OCI-LY1 (cell line): ENCODE measurements around the gene GABRG3.

ENCODE experiments used
- H2AFZ ChIP-seq: fragments of 200-600 bp; sonication (generic), shearing (Covaris generic); 2 replicates; pipeline ENCODE4 v1.6.0; 2014; ENCODE audit warnings: antibody characterized with exemption, mild to moderate bottlenecking, low read length
- H3F3A ChIP-seq: fragments of 200-600 bp; sonication (generic), shearing (Covaris generic); 2 replicates; pipeline ENCODE4 v1.6.0; 2014; ENCODE audit warnings: mild to moderate bottlenecking, antibody characterized with exemption, low read length, moderate library complexity; ENCODE audit not compliant: insufficient read depth
- H3K27ac ChIP-seq: fragments of 200-600 bp; sonication (generic); 2 replicates; pipeline ENCODE4 v1.5.1; 2014; ENCODE audit warnings: low read length, mixed run types, mild to moderate bottlenecking, low read depth; ENCODE audit not compliant: poor library complexity, severe bottlenecking
- H3K27me3 ChIP-seq: fragments of 200-600 bp; sonication (generic); 2 replicates; pipeline ENCODE4 v1.6.0; 2014; ENCODE audit warnings: antibody characterized with exemption, mild to moderate bottlenecking, low read length, moderate library complexity; ENCODE audit not compliant: insufficient read depth
- H3K36me3 ChIP-seq: fragments of 200-600 bp; sonication (generic); 2 replicates; pipeline ENCODE4 v1.6.1; 2014; ENCODE audit warnings: mild to moderate bottlenecking, antibody characterized with exemption, low read length, moderate library complexity, mixed read lengths; ENCODE audit not compliant: insufficient read depth
- H3K4me1 ChIP-seq: fragments of 200-600 bp; sonication (generic); 2 replicates; pipeline ENCODE4 v1.5.1; 2014; ENCODE audit warnings: mild to moderate bottlenecking, low read length, moderate library complexity; ENCODE audit not compliant: insufficient read depth, severe bottlenecking
- H3K4me2 ChIP-seq: fragments of 200-600 bp; sonication (generic), shearing (Covaris generic); 2 replicates; pipeline ENCODE4 v1.6.1; 2014; ENCODE audit warnings: low read length
- H3K4me3 ChIP-seq: fragments of 200-600 bp; sonication (generic); 2 replicates; pipeline ENCODE4 v1.5.1; 2014; ENCODE audit warnings: low read length, low read depth, mild to moderate bottlenecking, mixed read lengths; ENCODE audit not compliant: poor library complexity, severe bottlenecking
- H3K79me2 ChIP-seq: fragments of 200-600 bp; shearing (Covaris generic); 2 replicates; pipeline ENCODE4 v1.6.1; 2016; ENCODE audit warnings: mixed run types, low read length, mixed read lengths; ENCODE audit not compliant: insufficient read depth
- H3K9ac ChIP-seq: fragments of 200-600 bp; sonication (generic), shearing (Covaris generic); 2 replicates; pipeline ENCODE4 v1.6.1; 2014; ENCODE audit warnings: mild to moderate bottlenecking, low read length, mixed read lengths
- H3K9me2 ChIP-seq: fragments of 200-600 bp; sonication (generic), shearing (Covaris generic); 2 replicates; pipeline ENCODE4 v1.6.1; 2014; ENCODE audit warnings: low read depth, mild to moderate bottlenecking, low read length, mixed read lengths
- H3K9me3 ChIP-seq: fragments of 200-600 bp; shearing (Covaris generic); 2 replicates; pipeline ENCODE4 v1.6.1; 2014; ENCODE audit warnings: low read length, mixed read lengths
- H4K20me1 ChIP-seq: fragments of 200-600 bp; sonication (generic), shearing (Covaris generic); 2 replicates; pipeline ENCODE4 v1.6.0; 2016; ENCODE audit warnings: mild to moderate bottlenecking, low read length; ENCODE audit not compliant: insufficient read depth
- EZH2 ChIP-seq: fragments of 200-600 bp; sonication (generic), shearing (Covaris generic); IDR thresholded peaks from 2 replicates; pipeline ENCODE4 v1.8.0; 2017; ENCODE audit warnings: borderline replicate concordance, mixed run types, mild to moderate bottlenecking, antibody characterized with exemption, low read length, moderate library complexity, mixed read lengths
- TF ChIP-seq, protein P1 (sequence below): fragments of 200-600 bp; sonication (generic), shearing (Covaris generic); IDR thresholded peaks from 2 replicates; pipeline ENCODE4 v1.5.1; 2017; ENCODE audit warnings: mild to moderate bottlenecking, antibody characterized with exemption, low read length, moderate library complexity, mixed read lengths

The GABRG3 gene

DNA sequence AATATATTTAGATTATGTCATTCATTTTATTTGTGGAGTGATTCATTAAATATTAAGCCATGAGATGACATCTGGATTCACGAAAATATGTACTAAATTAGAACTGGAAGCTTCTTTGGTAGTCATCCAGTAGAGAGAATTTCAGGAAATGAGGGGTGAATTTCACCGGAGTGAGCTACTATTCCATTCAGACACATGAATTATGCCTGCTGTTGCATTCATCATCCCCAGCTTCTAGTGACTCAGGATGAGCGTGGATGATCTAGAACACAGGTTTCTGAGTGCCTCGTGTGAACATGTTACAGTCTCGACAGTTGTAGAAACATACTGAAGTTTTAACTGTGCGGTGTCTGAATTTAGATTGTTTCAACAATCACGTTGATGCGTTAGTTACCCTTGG is 42.9 kb upstream of the GABRG3 start:
- Histone ChIP-seq H3K79me2 (no peaks in the 10 kb centered on the region), H3F3A (no peaks in the 10 kb centered on the region), H3K4me2 (no peak overlapping the region), H3K9me3 (no peaks in the 10 kb centered on the region), H4K20me1 (no peaks in the 10 kb centered on the region), H3K4me1 (no peaks in the 10 kb centered on the region), H3K27me3 (no peaks in the 10 kb centered on the region), H2AFZ (no peak overlapping the region), H3K4me3 (no peak overlapping the region), H3K9me2 (no peaks in the 10 kb centered on the region), H3K36me3 (no peaks in the 10 kb centered on the region), H3K9ac (no peak overlapping the region), H3K27ac (no peak overlapping the region)
- TF ChIP-seq EZH2, result no peak
- TF ChIP-seq, protein P1, sequence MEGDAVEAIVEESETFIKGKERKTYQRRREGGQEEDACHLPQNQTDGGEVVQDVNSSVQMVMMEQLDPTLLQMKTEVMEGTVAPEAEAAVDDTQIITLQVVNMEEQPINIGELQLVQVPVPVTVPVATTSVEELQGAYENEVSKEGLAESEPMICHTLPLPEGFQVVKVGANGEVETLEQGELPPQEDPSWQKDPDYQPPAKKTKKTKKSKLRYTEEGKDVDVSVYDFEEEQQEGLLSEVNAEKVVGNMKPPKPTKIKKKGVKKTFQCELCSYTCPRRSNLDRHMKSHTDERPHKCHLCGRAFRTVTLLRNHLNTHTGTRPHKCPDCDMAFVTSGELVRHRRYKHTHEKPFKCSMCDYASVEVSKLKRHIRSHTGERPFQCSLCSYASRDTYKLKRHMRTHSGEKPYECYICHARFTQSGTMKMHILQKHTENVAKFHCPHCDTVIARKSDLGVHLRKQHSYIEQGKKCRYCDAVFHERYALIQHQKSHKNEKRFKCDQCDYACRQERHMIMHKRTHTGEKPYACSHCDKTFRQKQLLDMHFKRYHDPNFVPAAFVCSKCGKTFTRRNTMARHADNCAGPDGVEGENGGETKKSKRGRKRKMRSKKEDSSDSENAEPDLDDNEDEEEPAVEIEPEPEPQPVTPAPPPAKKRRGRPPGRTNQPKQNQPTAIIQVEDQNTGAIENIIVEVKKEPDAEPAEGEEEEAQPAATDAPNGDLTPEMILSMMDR, result no peak

DNA sequence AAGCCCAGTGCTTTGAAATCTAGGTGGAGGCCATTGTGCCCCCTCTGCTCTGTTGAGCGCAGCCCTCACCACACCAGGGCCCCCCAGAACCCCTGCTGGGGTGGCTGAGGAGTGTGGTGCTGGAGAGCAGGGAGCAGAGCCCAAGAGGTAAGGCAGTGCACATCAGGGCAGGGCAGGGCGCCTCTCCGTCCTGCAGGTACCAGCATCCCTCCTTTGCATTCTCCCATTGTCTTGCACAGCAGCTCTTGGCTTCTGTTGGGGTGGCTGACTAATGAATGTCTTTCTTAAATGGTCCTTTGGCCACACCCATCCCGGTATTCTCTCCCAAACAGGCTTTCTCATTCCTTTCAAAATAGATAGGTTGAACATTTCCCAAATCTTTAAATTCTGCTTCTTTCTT is 41.4 kb upstream of the GABRG3 start:
- Histone ChIP-seq H3K4me1 (no peaks in the 10 kb centered on the region), H4K20me1 (no peaks in the 10 kb centered on the region), H3K4me3 (no peak overlapping the region), H3K9ac (no peak overlapping the region), H3K79me2 (no peaks in the 10 kb centered on the region), H3K9me2 (no peaks in the 10 kb centered on the region), H2AFZ (no peak overlapping the region), H3K4me2 (no peak overlapping the region), H3K27me3 (no peaks in the 10 kb centered on the region), H3K27ac (no peak overlapping the region), H3F3A (no peaks in the 10 kb centered on the region), H3K36me3 (no peaks in the 10 kb centered on the region), H3K9me3 (no peaks in the 10 kb centered on the region)
- TF ChIP-seq, protein P1, result no peak
- no peak for TF ChIP-seq EZH2

- TF ChIP-seq, protein P1, result no peak
- no peak for TF ChIP-seq EZH2
- H3F3A ChIP-seq, result no peaks in the 10 kb centered on the region
These were observed 36.1 kb upstream of the GABRG3 start for GRCh38 chr15:26934848-26935247.

More at GRCh38 chr15:26934848-26935247, 36.1 kb upstream of the GABRG3 start:
- Histone ChIP-seq H3K27ac (no peak overlapping the region), H2AFZ (no peak overlapping the region), H3K4me3 (no peak overlapping the region), H3K9me2 (no peaks in the 10 kb centered on the region), H3K4me2 (no peak overlapping the region), H3K9me3 (no peaks in the 10 kb centered on the region), H3K9ac (no peak overlapping the region), H3K79me2 (no peaks in the 10 kb centered on the region), H3K36me3 (no peaks in the 10 kb centered on the region), H3K4me1 (no peaks in the 10 kb centered on the region), H3K27me3 (no peaks in the 10 kb centered on the region), H4K20me1 (no peaks in the 10 kb centered on the region)
